Spleen (tissue), 11 donors: ENCODE results near the gene OVAAL. TPM values are rescaled to one million over a fixed set of nuclear protein-coding genes. Genes with fewer than 3 reads are reported as not detected.

Experiments used
- DNase-seq: peaks from one replicate; pipeline ENCODE4 v3.0.0-alpha.2; 2020
- H3K27ac ChIP-seq, 8 donors: fragments of 200-600 bp; sonication (generic) in 7 of 8; 1 replicate in 4 of 8; 2 replicates in 4 of 8; pipeline versions ENCODE4 v1.5.0 to v1.8.0; 2016 to 2021; ENCODE audit warnings: inconsistent platforms in 4 of 8, mild to moderate bottlenecking in 4 of 8, moderate library complexity in 1 of 8
- H3K27me3 ChIP-seq, 7 donors: fragments of 200-600 bp; sonication (generic) in 6 of 7; replicated peaks in 1 of 7; 1 replicate in 4 of 7; 2 replicates in 3 of 7; pipeline versions ENCODE4 v1.5.0 to v1.8.0; 2016 to 2021; ENCODE audit warnings: inconsistent platforms in 3 of 7, mild to moderate bottlenecking in 1 of 7
- H3K36me3 ChIP-seq, 6 donors: fragments of 200-600 bp; sonication (generic) in 5 of 6; 1 replicate in 4 of 6; 2 replicates in 2 of 6; pipeline versions ENCODE4 v1.5.0 to v1.8.0; 2016 to 2021; ENCODE audit warnings: inconsistent platforms in 2 of 6
- H3K4me1 ChIP-seq, 6 donors: fragments of 200-600 bp; sonication (generic) in 5 of 6; 1 replicate in 3 of 6; 2 replicates in 3 of 6; pipeline versions ENCODE4 v1.5.0 to v1.8.0; 2016 to 2021; ENCODE audit warnings: inconsistent platforms in 3 of 6
- H3K4me3 ChIP-seq, 8 donors: fragments of 200-600 bp; sonication (generic) in 7 of 8; 1 replicate in 4 of 8; 2 replicates in 4 of 8; pipeline versions ENCODE4 v1.5.0 to v1.8.0; 2016 to 2021; ENCODE audit warnings: inconsistent platforms in 4 of 8, mild to moderate bottlenecking in 4 of 8, moderate library complexity in 2 of 8
- H3K9me3 ChIP-seq, 8 donors: fragments of 200-600 bp; sonication (generic) in 7 of 8; 1 replicate in 4 of 8; 2 replicates in 4 of 8; pipeline versions ENCODE4 v1.5.0 to v1.8.0; 2016 to 2021; ENCODE audit warnings: inconsistent platforms in 4 of 8
- CTCF ChIP-seq, 11 experiments: fragments of 200-600 bp in 7 of 11; fragments of 450-650 bp in 4 of 11; sonication (generic) in 4 of 11; IDR thresholded peaks in 8 of 11; conservative IDR thresholded peaks in 3 of 11; 1 replicate in 7 of 11; 2 replicates in 4 of 11; pipeline versions ENCODE4 v1.4.0 to v1.8.0; 2016 to 2021; ENCODE audit warnings: antibody characterized with exemption in 11 of 11, inconsistent platforms in 4 of 11, mild to moderate bottlenecking in 1 of 11
- POLR2A ChIP-seq, 3 donors: fragments of 450-650 bp; IDR thresholded peaks; one replicate each; pipeline ENCODE4 v1.5.1; 2017; ENCODE audit warnings: antibody characterized with exemption in 3 of 3, mild to moderate bottlenecking in 1 of 3
- POLR2AphosphoS5 ChIP-seq, 3 donors: sonication (generic); formaldehyde crosslinking; IDR thresholded peaks; one replicate each; pipeline ENCODE4 v1.5.1; 2017; ENCODE audit warnings: antibody characterized with exemption in 3 of 3
- WGBS, 5 donors: extraction: QIAGEN DNeasy Blood & Tissue Kit in 3 of 5; methylation state at CpG; one replicate each; pipeline versions ENCODE4 v1.1.5 to v1.1.7; 2013 to 2018; 5-methylcytosine and 5-hydroxymethylcytosine counted together
- intact Hi-C: fragments of 100-400 bp; cut with DNase I; formaldehyde crosslinking; loops from one replicate; pipeline ENCODE4 v1.15.0; 2023; ENCODE audit warnings: low total_unique reads
- polyA plus RNA-seq, 3 donors: library from polyadenylated mRNA; stranded (reverse); fragments of 200-250 nt; gene quantifications; one replicate each; pipeline ENCODE4 v1.2.1, GENCODE V29; 2013
- total RNA-seq, 7 donors: library from RNA; depleted of rRNA in 3 of 7; stranded (reverse); fragments of >200 nt in 3 of 7; fragmentation: NEBNext Ultra II Directional in 4 of 7; extraction: Animal tissue kit (Norgen Biotek cat#: 25700) in 4 of 7; gene quantifications; one replicate each; pipeline versions ENCODE4 v1.1.0 to v1.2.1, GENCODE V29; 2016 to 2021
- donor health status: healthy with polysubstance abuse.
- donor health status: DM: no; HTN: no; CAD: no; lungs with moderate emphysema.
- donor health status: DM: no; HTN: no; CAD: no.
- donor health status: Bipolar disorder and iron deficiency.
- donor health status: healthy.
- donor health status: DM: no; HTN: no; CAD: no.
- donor health status: DM: yes; HTN: yes; CAD: no.

OVAAL gene
- total and polyA plus RNA-seq, 10 donors = not detected

- intact Hi-C loops = no loop called here
- no peaks in the 10 kb centered on the region for H3K9me3 ChIP-seq
- H3K36me3 ChIP-seq = no peaks in the 10 kb centered on the region
- H3K27me3 ChIP-seq = no peaks in the 10 kb centered on the region
- 85 to 93% (median 88%) methylated on average over 2 of the region's 2 CpGs for WGBS, 5 donors
- TF ChIP-seq POLR2A (IDR thresholded peaks at IDR 0.05) (no peak), POLR2AphosphoS5 (IDR thresholded peaks at IDR 0.05) (no peak), CTCF (IDR thresholded peaks at IDR 0.05 in 8 of 11, conservative IDR thresholded peaks at IDR 0.05 in 3 of 11) (no peak)
- no peak overlapping the region for H3K4me3 ChIP-seq
- no peak for DNase-seq
- no peak overlapping the region for H3K27ac ChIP-seq
- H3K4me1 ChIP-seq = peaks cover 0 to 2% (median 0%) of the 10 kb centered on the region in 6 donors
These were observed 37.2 kb downstream of the OVAAL start for GRCh38 chr1:180595966-180596365.

- H3K27me3 ChIP-seq = no peaks in the 10 kb centered on the region
- no peak overlapping the region for H3K4me3 ChIP-seq
- no peaks in the 10 kb centered on the region for H3K9me3 ChIP-seq
- intact Hi-C loops = no loop called here
- H3K4me1 ChIP-seq = peaks cover 0 to 14% (median 0%) of the 10 kb centered on the region in 6 donors
- no peak overlapping the region for H3K27ac ChIP-seq
- H3K36me3 ChIP-seq = no peaks in the 10 kb centered on the region
- no peak for DNase-seq
- no peak for TF ChIP-seq POLR2A (IDR thresholded peaks at IDR 0.05)
- TF ChIP-seq CTCF (IDR thresholded peaks at IDR 0.05 in 8 of 11, conservative IDR thresholded peaks at IDR 0.05 in 3 of 11) = no peak
- TF ChIP-seq POLR2AphosphoS5 (IDR thresholded peaks at IDR 0.05) = no peak
These were observed 38.8 kb downstream of the OVAAL start for GRCh38 chr1:180597520-180597919.

GRCh38 chr1:180598333-180598974, 39.7 kb downstream of the OVAAL start:
- no peak for DNase-seq
- no peaks in the 10 kb centered on the region for H3K36me3 ChIP-seq
- H3K27me3 ChIP-seq = no peaks in the 10 kb centered on the region
- no peak overlapping the region for H3K27ac ChIP-seq
- no peak overlapping the region for H3K4me3 ChIP-seq
- 77 to 85% (median 84%) methylated on average over 6 of the region's 6 CpGs for WGBS, 5 donors
- TF ChIP-seq POLR2A (IDR thresholded peaks at IDR 0.05) = no peak
- intact Hi-C loops = no loop called here
- H3K4me1 ChIP-seq = peaks cover 0 to 14% (median 0%) of the 10 kb centered on the region in 6 donors
- no peaks in the 10 kb centered on the region for H3K9me3 ChIP-seq

GRCh38 chr1:180600343-180600742, 41.6 kb downstream of the OVAAL start:
- no peaks in the 10 kb centered on the region for H3K27me3 ChIP-seq
- no peaks in the 10 kb centered on the region for H3K9me3 ChIP-seq
- intact Hi-C loops = no loop called here
- H3K36me3 ChIP-seq = no peaks in the 10 kb centered on the region
- no peak for DNase-seq
- 92 to 100% (median 95%) methylated on average over 1 of the region's 1 CpG for WGBS, 5 donors
- H3K4me1 ChIP-seq = peaks cover 0 to 14% (median 0%) of the 10 kb centered on the region in 6 donors
- H3K4me3 ChIP-seq = no peak overlapping the region
- TF ChIP-seq POLR2AphosphoS5 (IDR thresholded peaks at IDR 0.05) (no peak), POLR2A (IDR thresholded peaks at IDR 0.05) (no peak), CTCF (IDR thresholded peaks at IDR 0.05 in 8 of 11, conservative IDR thresholded peaks at IDR 0.05 in 3 of 11) (no peak)
- H3K27ac ChIP-seq = no peak overlapping the region
